A549 (cell line): ENCODE data around the gene GBE1.

Source experiments
- CEBPB ChIP-seq, 2 experiments: fragments of >200 bp in 1 of 2; sonication (Bioruptor Twin) in 1 of 2; formaldehyde crosslinking in 1 of 2; IDR thresholded peaks; 2 replicates each; pipeline ENCODE4 v1.6.1; 2012 to 2016
- TF ChIP-seq, protein P1 (sequence below): fragments of >200 bp; sonication (Bioruptor Twin); formaldehyde crosslinking; IDR thresholded peaks from 3 replicates; pipeline ENCODE4 v1.5.1; 2016

DNA sequence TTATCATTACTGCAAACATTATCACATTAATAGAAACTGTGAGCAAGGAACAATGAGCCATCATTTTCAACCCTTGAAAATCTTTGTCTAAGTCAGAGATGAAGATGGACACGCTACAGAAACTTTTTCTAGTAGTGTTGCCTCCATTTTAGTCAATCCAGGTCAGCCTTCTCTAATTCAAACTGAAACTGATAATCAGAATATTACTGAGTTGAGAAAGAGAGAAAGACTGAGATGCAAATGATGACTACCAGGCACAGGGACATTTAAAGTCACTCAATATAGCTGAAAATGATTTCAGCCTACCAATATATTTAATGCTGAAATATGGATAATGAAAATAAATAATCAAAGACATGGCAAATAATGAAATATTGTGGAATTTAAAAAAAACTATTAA is 261.4 kb downstream of the GBE1 start:
- no peak for TF ChIP-seq CEBPB (IDR thresholded peaks at IDR 0.05)
- TF ChIP-seq, protein P1, sequence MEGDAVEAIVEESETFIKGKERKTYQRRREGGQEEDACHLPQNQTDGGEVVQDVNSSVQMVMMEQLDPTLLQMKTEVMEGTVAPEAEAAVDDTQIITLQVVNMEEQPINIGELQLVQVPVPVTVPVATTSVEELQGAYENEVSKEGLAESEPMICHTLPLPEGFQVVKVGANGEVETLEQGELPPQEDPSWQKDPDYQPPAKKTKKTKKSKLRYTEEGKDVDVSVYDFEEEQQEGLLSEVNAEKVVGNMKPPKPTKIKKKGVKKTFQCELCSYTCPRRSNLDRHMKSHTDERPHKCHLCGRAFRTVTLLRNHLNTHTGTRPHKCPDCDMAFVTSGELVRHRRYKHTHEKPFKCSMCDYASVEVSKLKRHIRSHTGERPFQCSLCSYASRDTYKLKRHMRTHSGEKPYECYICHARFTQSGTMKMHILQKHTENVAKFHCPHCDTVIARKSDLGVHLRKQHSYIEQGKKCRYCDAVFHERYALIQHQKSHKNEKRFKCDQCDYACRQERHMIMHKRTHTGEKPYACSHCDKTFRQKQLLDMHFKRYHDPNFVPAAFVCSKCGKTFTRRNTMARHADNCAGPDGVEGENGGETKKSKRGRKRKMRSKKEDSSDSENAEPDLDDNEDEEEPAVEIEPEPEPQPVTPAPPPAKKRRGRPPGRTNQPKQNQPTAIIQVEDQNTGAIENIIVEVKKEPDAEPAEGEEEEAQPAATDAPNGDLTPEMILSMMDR: no peak
